WTC11 (cell line): ENCODE measurements around the gene NRP2. TPM values are rescaled to one million over a fixed set of nuclear protein-coding genes. Genes with fewer than 3 reads are reported as not detected.
A peak's percentile ranks its signal among the peaks of the same experiment; 100 is the strongest.

Experiments used
- ATAC-seq: fragments of 200-7000 bp; cut with Tn5 transposase; 2 replicates; pipeline ENCODE4 v1.10.0; 2021; ENCODE audit warnings: mild to moderate bottlenecking, moderate library complexity
- CTCF ChIA-PET: fragments of 300-600 bp; sonication (Branson Sonifier 250); formaldehyde crosslinking; loops from one replicate; lab custom pipeline; 2021; ENCODE audit warnings: antibody characterized with exemption; lab: Charles Lee
- POLR2A ChIA-PET: fragments of 350-600 bp; sonication (Branson Sonifier 250); formaldehyde crosslinking; loops from one replicate; lab custom pipeline; 2021; ENCODE audit warnings: antibody characterized with exemption; lab: Charles Lee
- DNase-seq: peaks from one replicate; pipeline ENCODE4 v3.0.0; 2021; ENCODE audit warnings: low spot score
- H3K27ac Mint-ChIP-seq: 2 replicates; pipeline ENCODE4 v1.8.0; 2021; ENCODE audit warnings: mixed read lengths
- H3K27me3 Mint-ChIP-seq: 2 replicates; pipeline ENCODE4 v1.8.0; 2021; ENCODE audit warnings: low read depth, mild to moderate bottlenecking, moderate library complexity, mixed read lengths
- H3K36me3 Mint-ChIP-seq: 2 replicates; pipeline ENCODE4 v1.8.0; 2021; ENCODE audit warnings: mixed read lengths
- H3K4me1 Mint-ChIP-seq: 2 replicates; pipeline ENCODE4 v1.8.0; 2022; ENCODE audit warnings: mixed read lengths
- H3K4me3 Mint-ChIP-seq: 2 replicates; pipeline ENCODE4 v1.8.0; 2021; ENCODE audit warnings: mild to moderate bottlenecking, moderate library complexity, mixed read lengths
- H3K9me3 Mint-ChIP-seq: 2 replicates; pipeline ENCODE4 v1.8.0; 2021; ENCODE audit warnings: mixed read lengths
- ATF1 ChIP-seq: sonication (generic); formaldehyde crosslinking; IDR thresholded peaks from 2 replicates; pipeline ENCODE4 v1.8.1; 2023; ENCODE audit warnings: mild to moderate bottlenecking, moderate library complexity, missing genetic modification reagents
- CDX4 ChIP-seq: fragments of 250-450 bp; sonication (Bioruptor Pico); IDR thresholded peaks from 2 replicates; pipeline ENCODE4 v1.9.0; 2021; ENCODE audit warnings: moderate library complexity, mild to moderate bottlenecking, inconsistent platforms, borderline replicate concordance
- CREB1 ChIP-seq: sonication (generic); formaldehyde crosslinking; IDR thresholded peaks from 2 replicates; pipeline ENCODE4 v1.8.0; 2023; ENCODE audit warnings: mild to moderate bottlenecking, missing genetic modification reagents
- CREM ChIP-seq: sonication (generic); formaldehyde crosslinking; IDR thresholded peaks from 2 replicates; pipeline ENCODE4 v1.8.1; 2022; ENCODE audit warnings: mild to moderate bottlenecking, missing genetic modification reagents, moderate library complexity
- ETV6 ChIP-seq: sonication (generic); formaldehyde crosslinking; IDR thresholded peaks from 2 replicates; pipeline ENCODE4 v1.8.1; 2022; ENCODE audit warnings: mild to moderate bottlenecking, missing genetic modification reagents
- IRF1 ChIP-seq: sonication (generic); formaldehyde crosslinking; IDR thresholded peaks from 2 replicates; pipeline ENCODE4 v1.8.0; 2023; ENCODE audit warnings: missing genetic modification reagents
- JAZF1 ChIP-seq: fragments of 250-450 bp; sonication (Bioruptor Pico); IDR thresholded peaks from 2 replicates; pipeline ENCODE4 v1.9.0; 2021; ENCODE audit warnings: moderate library complexity, mild to moderate bottlenecking, inconsistent platforms
- KAT7 ChIP-seq: sonication (generic); formaldehyde crosslinking; IDR thresholded peaks from 2 replicates; pipeline ENCODE4 v1.8.1; 2023; ENCODE audit warnings: missing genetic modification reagents, mild to moderate bottlenecking, borderline replicate concordance
- MAX ChIP-seq: sonication (generic); formaldehyde crosslinking; IDR thresholded peaks from 2 replicates; pipeline ENCODE4 v1.8.0; 2022; ENCODE audit warnings: mild to moderate bottlenecking, missing genetic modification reagents
- MLX ChIP-seq: sonication (generic); formaldehyde crosslinking; IDR thresholded peaks from 2 replicates; pipeline ENCODE4 v1.8.1; 2023; ENCODE audit warnings: mild to moderate bottlenecking, missing genetic modification reagents, moderate library complexity
- NFYB ChIP-seq: sonication (generic); formaldehyde crosslinking; conservative IDR thresholded peaks from 2 replicates; pipeline ENCODE4 v1.8.0; 2022; ENCODE audit warnings: low read depth, missing genetic modification reagents
- PRRX2 ChIP-seq: fragments of 250-450 bp; sonication (Bioruptor Pico); IDR thresholded peaks from 2 replicates; pipeline ENCODE4 v1.8.0; 2021; ENCODE audit warnings: mild to moderate bottlenecking
- ZNF219 ChIP-seq: sonication (generic); formaldehyde crosslinking; IDR thresholded peaks from 2 replicates; pipeline ENCODE4 v1.8.0; 2023; ENCODE audit warnings: missing genetic modification reagents, mild to moderate bottlenecking, borderline replicate concordance
- ZNF396 ChIP-seq: fragments of 250-450 bp; sonication (Bioruptor Pico); IDR thresholded peaks from 2 replicates; pipeline ENCODE4 v1.8.0; 2021; ENCODE audit warnings: mild to moderate bottlenecking, moderate library complexity, borderline replicate concordance
- ZNF416 ChIP-seq: fragments of 250-450 bp; sonication (Bioruptor Pico); IDR thresholded peaks from 2 replicates; pipeline ENCODE4 v1.9.0; 2021; ENCODE audit warnings: mild to moderate bottlenecking, inconsistent platforms
- ZNF423 ChIP-seq: fragments of 250-450 bp; sonication (Bioruptor Pico); IDR thresholded peaks from 2 replicates; pipeline ENCODE4 v2.1.2; 2022; ENCODE audit warnings: mild to moderate bottlenecking, moderate library complexity
- ZNF512 ChIP-seq: sonication (generic); formaldehyde crosslinking; IDR thresholded peaks from 2 replicates; pipeline ENCODE4 v1.8.1; 2022; ENCODE audit warnings: missing genetic modification reagents, borderline replicate concordance
- ZSCAN18 ChIP-seq: fragments of 250-450 bp; sonication (Bioruptor Pico); IDR thresholded peaks from 2 replicates; pipeline ENCODE4 v2.1.2; 2022; ENCODE audit warnings: mild to moderate bottlenecking, moderate library complexity
- total RNA-seq: library from RNA; stranded (reverse); gene quantifications from 3 replicates; pipeline ENCODE4 v1.2.3, GENCODE V29; 2021
- TF ChIP-seq, protein P1 (sequence below): sonication (generic); formaldehyde crosslinking; IDR thresholded peaks from 2 replicates; pipeline ENCODE4 v1.8.1; 2023; ENCODE audit warnings: mild to moderate bottlenecking, missing genetic modification reagents, borderline replicate concordance
- TF ChIP-seq, protein P2 (sequence below): sonication (generic); formaldehyde crosslinking; IDR thresholded peaks from 2 replicates; pipeline ENCODE4 v1.8.1; 2023; ENCODE audit warnings: mild to moderate bottlenecking, missing genetic modification reagents

The NRP2 gene
- total RNA-seq, 1 experiment from 2014 or later: 41.0 TPM

DNA sequence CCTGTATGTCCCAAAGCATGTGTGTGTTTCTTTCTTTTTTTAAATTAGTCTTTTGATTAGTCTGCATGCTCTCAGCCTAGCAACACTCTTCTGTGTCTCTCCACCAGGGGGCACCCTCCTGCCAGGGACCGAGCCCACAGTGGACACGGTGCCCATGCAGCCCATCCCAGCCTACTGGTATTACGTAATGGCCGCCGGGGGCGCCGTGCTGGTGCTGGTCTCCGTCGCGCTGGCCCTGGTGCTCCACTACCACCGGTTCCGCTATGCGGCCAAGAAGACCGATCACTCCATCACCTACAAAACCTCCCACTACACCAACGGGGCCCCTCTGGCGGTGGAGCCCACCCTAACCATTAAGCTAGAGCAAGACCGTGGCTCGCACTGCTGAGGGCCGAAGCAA lies 93.8 kb downstream of the NRP2 start (continued):
- TF ChIP-seq ZNF512 (no peak), CREM (CRISPR knock-in tag) (peak; percentile 71; the same call in 1 of the 2 replicates), ZSCAN18 (CRISPR knock-in tag) (peak; percentile 1; the same call in 1 of the 2 replicates), MLX (CRISPR knock-in tag) (0 out of 2 replicates have a peak, but pooled peaks have one; percentile 38), ZNF396 (CRISPR knock-in tag) (no peak)
- TF ChIP-seq, all 79 proteins: peak for 13

GRCh38 chr2:205776720-205777119 lies 94.4 kb downstream of the NRP2 start:
- Mint-ChIP-seq H3K4me1 (peaks cover 9% of the 10 kb centered on the region), H3K27ac (no peak overlapping the region), H3K27me3 (no peaks in the 10 kb centered on the region; the same call in 1 of the 2 replicates), H3K4me3 (no peak overlapping the region), H3K36me3 (no peaks in the 10 kb centered on the region), H3K9me3 (no peaks in the 10 kb centered on the region)
- ChIA-PET POLR2A (no interaction called here), CTCF (interaction anchor here (0.6 to 5.2 kb wide), 7 partner anchors 55 to 171 kb away, joined by 3 to 70 read pairs (median 4); no protein-coding TSS in a partner anchor)
- DNase-seq (no peak), ATAC-seq (no peak)
- no peak for TF ChIP-seq KAT7 (CRISPR knock-in tag)
- TF ChIP-seq, protein P1, sequence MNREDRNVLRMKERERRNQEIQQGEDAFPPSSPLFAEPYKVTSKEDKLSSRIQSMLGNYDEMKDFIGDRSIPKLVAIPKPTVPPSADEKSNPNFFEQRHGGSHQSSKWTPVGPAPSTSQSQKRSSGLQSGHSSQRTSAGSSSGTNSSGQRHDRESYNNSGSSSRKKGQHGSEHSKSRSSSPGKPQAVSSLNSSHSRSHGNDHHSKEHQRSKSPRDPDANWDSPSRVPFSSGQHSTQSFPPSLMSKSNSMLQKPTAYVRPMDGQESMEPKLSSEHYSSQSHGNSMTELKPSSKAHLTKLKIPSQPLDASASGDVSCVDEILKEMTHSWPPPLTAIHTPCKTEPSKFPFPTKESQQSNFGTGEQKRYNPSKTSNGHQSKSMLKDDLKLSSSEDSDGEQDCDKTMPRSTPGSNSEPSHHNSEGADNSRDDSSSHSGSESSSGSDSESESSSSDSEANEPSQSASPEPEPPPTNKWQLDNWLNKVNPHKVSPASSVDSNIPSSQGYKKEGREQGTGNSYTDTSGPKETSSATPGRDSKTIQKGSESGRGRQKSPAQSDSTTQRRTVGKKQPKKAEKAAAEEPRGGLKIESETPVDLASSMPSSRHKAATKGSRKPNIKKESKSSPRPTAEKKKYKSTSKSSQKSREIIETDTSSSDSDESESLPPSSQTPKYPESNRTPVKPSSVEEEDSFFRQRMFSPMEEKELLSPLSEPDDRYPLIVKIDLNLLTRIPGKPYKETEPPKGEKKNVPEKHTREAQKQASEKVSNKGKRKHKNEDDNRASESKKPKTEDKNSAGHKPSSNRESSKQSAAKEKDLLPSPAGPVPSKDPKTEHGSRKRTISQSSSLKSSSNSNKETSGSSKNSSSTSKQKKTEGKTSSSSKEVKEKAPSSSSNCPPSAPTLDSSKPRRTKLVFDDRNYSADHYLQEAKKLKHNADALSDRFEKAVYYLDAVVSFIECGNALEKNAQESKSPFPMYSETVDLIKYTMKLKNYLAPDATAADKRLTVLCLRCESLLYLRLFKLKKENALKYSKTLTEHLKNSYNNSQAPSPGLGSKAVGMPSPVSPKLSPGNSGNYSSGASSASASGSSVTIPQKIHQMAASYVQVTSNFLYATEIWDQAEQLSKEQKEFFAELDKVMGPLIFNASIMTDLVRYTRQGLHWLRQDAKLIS: 0 out of 2 replicates have a peak, but pooled peaks have one; percentile 6

DNA sequence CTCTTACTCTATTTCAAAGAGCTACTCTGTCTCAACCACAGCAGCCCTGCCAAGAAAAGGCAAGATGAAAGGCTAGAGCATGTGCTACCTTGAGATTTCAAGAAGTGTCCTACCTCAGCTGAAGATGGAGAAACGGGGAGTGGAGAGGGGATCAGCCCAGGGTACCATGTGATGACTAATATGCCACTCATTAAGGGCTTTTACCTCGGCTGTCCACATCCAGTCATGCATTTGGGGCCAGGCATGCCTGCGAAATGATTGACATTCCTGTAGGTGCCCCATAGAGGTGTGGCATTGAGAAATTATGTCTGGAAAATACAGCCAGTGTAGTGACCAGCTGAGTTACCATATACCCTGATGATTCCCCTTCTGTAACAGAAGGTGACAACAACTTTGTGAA lies 96.1 kb downstream of the NRP2 start:
- H3K36me3 Mint-ChIP-seq: no peaks in the 10 kb centered on the region
- POLR2A ChIA-PET: no interaction called here
- no peak for TF ChIP-seq ZNF416 (CRISPR knock-in tag)
- no peak for TF ChIP-seq KAT7 (CRISPR knock-in tag)
- TF ChIP-seq ZNF219 (CRISPR knock-in tag): no peak
- TF ChIP-seq ATF1 (CRISPR knock-in tag): no peak
- TF ChIP-seq, protein P2, sequence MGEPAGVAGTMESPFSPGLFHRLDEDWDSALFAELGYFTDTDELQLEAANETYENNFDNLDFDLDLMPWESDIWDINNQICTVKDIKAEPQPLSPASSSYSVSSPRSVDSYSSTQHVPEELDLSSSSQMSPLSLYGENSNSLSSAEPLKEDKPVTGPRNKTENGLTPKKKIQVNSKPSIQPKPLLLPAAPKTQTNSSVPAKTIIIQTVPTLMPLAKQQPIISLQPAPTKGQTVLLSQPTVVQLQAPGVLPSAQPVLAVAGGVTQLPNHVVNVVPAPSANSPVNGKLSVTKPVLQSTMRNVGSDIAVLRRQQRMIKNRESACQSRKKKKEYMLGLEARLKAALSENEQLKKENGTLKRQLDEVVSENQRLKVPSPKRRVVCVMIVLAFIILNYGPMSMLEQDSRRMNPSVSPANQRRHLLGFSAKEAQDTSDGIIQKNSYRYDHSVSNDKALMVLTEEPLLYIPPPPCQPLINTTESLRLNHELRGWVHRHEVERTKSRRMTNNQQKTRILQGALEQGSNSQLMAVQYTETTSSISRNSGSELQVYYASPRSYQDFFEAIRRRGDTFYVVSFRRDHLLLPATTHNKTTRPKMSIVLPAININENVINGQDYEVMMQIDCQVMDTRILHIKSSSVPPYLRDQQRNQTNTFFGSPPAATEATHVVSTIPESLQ: no peak
- TF ChIP-seq PRRX2: no peak
- TF ChIP-seq CDX4 (CRISPR knock-in tag): no peak
- TF ChIP-seq NFYB: no peak
- TF ChIP-seq JAZF1: no peak
- TF ChIP-seq IRF1: no peak
- TF ChIP-seq ZNF423 (CRISPR knock-in tag): no peak
- no peak for TF ChIP-seq MAX (CRISPR knock-in tag)
- no peak for TF ChIP-seq CREB1 (CRISPR knock-in tag)
- TF ChIP-seq ETV6: no peak
- TF ChIP-seq, all 79 proteins: peak for 0
- Mint-ChIP-seq H3K27me3 (no peaks in the 10 kb centered on the region; the same call in 1 of the 2 replicates), H3K4me1 (peaks cover 6% of the 10 kb centered on the region), H3K27ac (no peak overlapping the region), H3K4me3 (no peak overlapping the region), H3K9me3 (peaks cover 10% of the 10 kb centered on the region; the same call in 1 of the 2 replicates)
- ATAC-seq (no peak), DNase-seq (no peak)
- CTCF ChIA-PET: interaction anchor here (1.0 to 2.0 kb wide), 2 partner anchors 107 to 148 kb away, joined by 5 to 6 read pairs; no protein-coding TSS in a partner anchor
